Esophagus (tissue), 2 donors: ENCODE data around the gene RPL23. TPM values are rescaled to one million over a fixed set of nuclear protein-coding genes. Genes with fewer than 3 reads are reported as not detected.

ENCODE experiments used
- H3K27ac ChIP-seq, 2 donors: one replicate each; pipeline ENCODE4 v1.5.1; 2013; ENCODE audit warnings: low read depth in 2 of 2, mild to moderate bottlenecking in 2 of 2, inconsistent platforms in 1 of 2, low read length in 1 of 2, moderate library complexity in 1 of 2
- H3K27me3 ChIP-seq, 2 donors: one replicate each; pipeline ENCODE4 v1.6.1; 2013; ENCODE audit warnings: low read length in 2 of 2, control low read depth in 1 of 2, mild to moderate bottlenecking in 1 of 2; ENCODE audit not compliant: insufficient read depth in 2 of 2, control insufficient read depth in 1 of 2
- H3K36me3 ChIP-seq, 2 donors: one replicate each; pipeline ENCODE4 v1.6.1; 2013; ENCODE audit warnings: low read length in 1 of 2; ENCODE audit not compliant: control insufficient read depth in 2 of 2, insufficient read depth in 2 of 2
- H3K4me1 ChIP-seq, 2 donors: one replicate each; pipeline ENCODE4 v1.6.1; 2013; ENCODE audit warnings: low read length in 1 of 2; ENCODE audit not compliant: control insufficient read depth in 2 of 2, insufficient read depth in 2 of 2
- H3K4me3 ChIP-seq, 2 donors: one replicate each; pipeline ENCODE4 v1.5.1; 2013; ENCODE audit warnings: low read length in 2 of 2, mild to moderate bottlenecking in 2 of 2, low read depth in 1 of 2, moderate library complexity in 1 of 2
- H3K9me3 ChIP-seq, 2 donors: one replicate each; pipeline ENCODE4 v1.6.1; 2013; ENCODE audit warnings: mild to moderate bottlenecking in 2 of 2, low read depth in 1 of 2, low read length in 1 of 2, moderate library complexity in 1 of 2; ENCODE audit not compliant: control insufficient read depth in 2 of 2, insufficient read depth in 1 of 2
- WGBS, 2 donors: extraction: QIAGEN DNeasy Blood & Tissue Kit; methylation state at CpG; one replicate each; pipeline ENCODE4 v1.1.7; 2013; 5-methylcytosine and 5-hydroxymethylcytosine counted together
- polyA plus RNA-seq, 2 donors: library from polyadenylated mRNA; stranded (reverse); fragments of 200-250 nt; gene quantifications; one replicate each; pipeline ENCODE4 v1.2.3, GENCODE V29; 2013
- donor health status: healthy with polysubstance abuse.
- donor health status: Bipolar disorder and iron deficiency.

Gene RPL23
- polyA plus RNA-seq, 2 donors, result 2,779 to 3,117 TPM

GRCh38 chr17:38894276-38894675 lies 40.8 kb upstream of the RPL23 start:
- Histone ChIP-seq H3K4me1 (peaks cover 3 to 16% of the 10 kb centered on the region in 2 donors), H3K4me3 (no peak overlapping the region), H3K27ac (peak overlapping the region in 1 of 2 donors; percentile 3), H3K36me3 (peaks cover 8 to 47% of the 10 kb centered on the region in 2 donors), H3K27me3 (no peaks in the 10 kb centered on the region), H3K9me3 (peaks cover 0 to 2% of the 10 kb centered on the region in 2 donors)
- 57 to 66% methylated on average over 7 of the region's 7 CpGs for WGBS, 2 donors

- Histone ChIP-seq H3K36me3 (peaks cover 8 to 43% of the 10 kb centered on the region in 2 donors), H3K27ac (peak overlapping the region; percentile 21 to 43), H3K9me3 (peaks cover 0 to 2% of the 10 kb centered on the region in 2 donors), H3K4me3 (no peak overlapping the region), H3K27me3 (no peaks in the 10 kb centered on the region), H3K4me1 (peaks cover 3 to 16% of the 10 kb centered on the region in 2 donors)
- 49 to 50% methylated on average over 6 of the region's 6 CpGs for WGBS, 2 donors
These were observed 40.1 kb upstream of the RPL23 start for GRCh38 chr17:38893607-38894006.

- Histone ChIP-seq H3K27me3 (no peaks in the 10 kb centered on the region), H3K9me3 (peaks cover 0 to 2% of the 10 kb centered on the region in 2 donors), H3K27ac (peak overlapping the region; percentile 21 to 43), H3K4me3 (no peak overlapping the region), H3K4me1 (peaks cover 3 to 16% of the 10 kb centered on the region in 2 donors), H3K36me3 (peaks cover 8 to 41% of the 10 kb centered on the region in 2 donors)
- WGBS, 2 donors, result 74 to 82% methylated on average over 5 of the region's 5 CpGs
These were observed 39.6 kb upstream of the RPL23 start for GRCh38 chr17:38893113-38893512.

- Histone ChIP-seq H3K36me3 (peaks cover 8 to 45% of the 10 kb centered on the region in 2 donors), H3K27ac (no peak overlapping the region), H3K4me3 (no peak overlapping the region), H3K9me3 (peaks cover 0 to 2% of the 10 kb centered on the region in 2 donors), H3K27me3 (no peaks in the 10 kb centered on the region), H3K4me1 (peaks cover 3 to 13% of the 10 kb centered on the region in 2 donors)
- 85 to 86% methylated on average over 13 of the region's 13 CpGs for WGBS, 2 donors
These were observed 39.1 kb upstream of the RPL23 start for GRCh38 chr17:38892620-38893019.

GRCh38 chr17:38892083-38892482 lies 38.6 kb upstream of the RPL23 start:
- peaks cover 8 to 48% of the 10 kb centered on the region in 2 donors for H3K36me3 ChIP-seq
- H3K9me3 ChIP-seq, result peaks cover 0 to 2% of the 10 kb centered on the region in 2 donors
- WGBS, 2 donors, result 89 to 91% methylated on average over 4 of the region's 4 CpGs
- no peak overlapping the region for H3K4me3 ChIP-seq
- peaks cover under 1 to 9% of the 10 kb centered on the region in 2 donors for H3K4me1 ChIP-seq
- no peak overlapping the region for H3K27ac ChIP-seq
- no peaks in the 10 kb centered on the region for H3K27me3 ChIP-seq

GRCh38 chr17:38891441-38891840 lies 37.9 kb upstream of the RPL23 start:
- Histone ChIP-seq H3K27me3 (no peaks in the 10 kb centered on the region), H3K9me3 (peaks cover 0 to 2% of the 10 kb centered on the region in 2 donors), H3K4me3 (no peak overlapping the region), H3K4me1 (peaks cover 0 to 10% of the 10 kb centered on the region in 2 donors), H3K36me3 (peaks cover 8 to 49% of the 10 kb centered on the region in 2 donors), H3K27ac (no peak overlapping the region)
- 73 to 84% methylated on average over 8 of the region's 8 CpGs for WGBS, 2 donors

- Histone ChIP-seq H3K9me3 (no peaks in the 10 kb centered on the region), H3K27ac (no peak overlapping the region), H3K4me1 (peaks cover 7 to 14% of the 10 kb centered on the region in 2 donors), H3K36me3 (peaks cover 4 to 54% of the 10 kb centered on the region in 2 donors), H3K27me3 (no peaks in the 10 kb centered on the region), H3K4me3 (no peak overlapping the region)
- 66 to 81% methylated on average over 8 of the region's 8 CpGs for WGBS, 2 donors
These were observed 36.9 kb upstream of the RPL23 start for GRCh38 chr17:38890410-38890746.

- no peak overlapping the region for H3K27ac ChIP-seq
- no peaks in the 10 kb centered on the region for H3K27me3 ChIP-seq
- H3K36me3 ChIP-seq, result peaks cover 7 to 59% of the 10 kb centered on the region in 2 donors
- H3K4me1 ChIP-seq, result peaks cover 9 to 19% of the 10 kb centered on the region in 2 donors
- no peak overlapping the region for H3K4me3 ChIP-seq
- H3K9me3 ChIP-seq, result no peaks in the 10 kb centered on the region
- WGBS, 2 donors, result 81 to 84% methylated on average over 12 of the region's 12 CpGs
These were observed 36.4 kb upstream of the RPL23 start for GRCh38 chr17:38889745-38890409.

- Histone ChIP-seq H3K36me3 (peaks cover 7 to 60% of the 10 kb centered on the region in 2 donors), H3K4me1 (peaks cover 9 to 19% of the 10 kb centered on the region in 2 donors), H3K27ac (no peak overlapping the region), H3K9me3 (no peaks in the 10 kb centered on the region), H3K27me3 (no peaks in the 10 kb centered on the region), H3K4me3 (no peak overlapping the region)
- WGBS, 2 donors, result 85 to 92% methylated on average over 9 of the region's 9 CpGs
These were observed 35.3 kb upstream of the RPL23 start for GRCh38 chr17:38888842-38889241.

- Histone ChIP-seq H3K36me3 (peaks cover 3 to 48% of the 10 kb centered on the region in 2 donors), H3K4me3 (no peak overlapping the region), H3K4me1 (peaks cover 16 to 17% of the 10 kb centered on the region in 2 donors), H3K9me3 (no peaks in the 10 kb centered on the region), H3K27ac (no peak overlapping the region), H3K27me3 (no peaks in the 10 kb centered on the region)
- 60 to 73% methylated on average over 8 of the region's 8 CpGs for WGBS, 2 donors
These were observed 33.1 kb upstream of the RPL23 start for GRCh38 chr17:38886643-38887010.
